HCT116 (cell line): ENCODE measurements around the gene ZBTB38. TPM values are rescaled to one million over a fixed set of nuclear protein-coding genes. Genes with fewer than 3 reads are reported as not detected.

ENCODE experiments used
- ATAC-seq: fragments of 200-7000 bp; cut with Tn5 transposase; 2 replicates; pipeline ENCODE4 v1.9.1; 2020; ENCODE audit warnings: mild to moderate bottlenecking, moderate library complexity
- BruUV-seq: library from RNA; stranded (reverse); fragments of 400-500 nt; replicated peaks from 2 replicates; lab custom pipeline; 2021; lab: Mats Ljungman, UMichigan
- CTCF ChIA-PET: fragments of 300-600 bp; sonication (Branson Sonifier 250); formaldehyde crosslinking; loops from one replicate; lab custom pipeline; 2021; ENCODE audit warnings: antibody characterized with exemption; lab: Charles Lee
- POLR2A ChIA-PET: fragments of 300-600, 350-600 bp; sonication (Branson Sonifier 250); formaldehyde crosslinking; loops from one replicate; lab custom pipeline; 2021; ENCODE audit warnings: antibody characterized with exemption; lab: Charles Lee
- RAD21 ChIA-PET, 2 experiments: fragments of 300-600 bp; sonication (Branson Sonifier 250); formaldehyde crosslinking; loops; one replicate each; lab custom pipeline; 2023; ENCODE audit warnings: low total read pairs in 2 of 2; ENCODE audit not compliant: uncharacterized antibody in 2 of 2, unreplicated experiment in 2 of 2, low non-redundant PET in 1 of 2; lab: Charles Lee
- DNase-seq: peaks from one replicate; pipeline ENCODE4 v3.0.0-alpha.2; 2010; ENCODE audit warnings: low read depth, low spot score
- H2AFZ ChIP-seq: fragments of 200-600 bp; shearing (Covaris generic), sonication (generic); 2 replicates; pipeline ENCODE4 v1.6.1; 2017; ENCODE audit warnings: low read depth, mixed run types, mixed read lengths, antibody characterized with exemption, low read length; ENCODE audit not compliant: poor library complexity, severe bottlenecking
- H3K27ac ChIP-seq: 2 replicates; pipeline ENCODE4 v1.5.1; 2012; ENCODE audit warnings: low read depth, low read length
- H3K27me3 ChIP-seq: fragments of 200-600 bp; sonication (generic); 2 replicates; pipeline ENCODE4 v1.6.1; 2016; ENCODE audit warnings: mixed run types, low read length, mixed read lengths; ENCODE audit not compliant: insufficient read depth
- H3K36me3 ChIP-seq, 2 experiments: fragments of 200-500 bp in 1 of 2; fragments of 200-600 bp in 1 of 2; sonication (Bioruptor generic) in 1 of 2; sonication (generic) in 1 of 2; 2 replicates each; pipeline versions ENCODE4 v1.5.1 to v1.6.1; 2014 to 2016; ENCODE audit warnings: low read length in 2 of 2, inconsistent platforms in 1 of 2, mixed read lengths in 1 of 2, mixed run types in 1 of 2; ENCODE audit not compliant: insufficient read depth in 2 of 2, control insufficient read depth in 1 of 2
- H3K4me1 ChIP-seq, 2 experiments: fragments of 200-600 bp in 1 of 2; sonication (generic) in 1 of 2; 2 replicates each; pipeline versions ENCODE4 v1.5.1 to v1.6.1; 2012 to 2017; ENCODE audit warnings: low read length in 2 of 2, inconsistent platforms in 1 of 2, mild to moderate bottlenecking in 1 of 2, mixed read lengths in 1 of 2, mixed run types in 1 of 2, moderate library complexity in 1 of 2; ENCODE audit not compliant: insufficient read depth in 2 of 2, control insufficient read depth in 1 of 2
- H3K4me2 ChIP-seq: fragments of 200-600 bp; sonication (generic); 2 replicates; pipeline ENCODE4 v1.6.1; 2017; ENCODE audit warnings: mixed run types, low read length, mixed read lengths
- H3K4me3 ChIP-seq, 2 experiments: fragments of 200-600 bp in 1 of 2; sonication (generic) in 1 of 2; replicated peaks in 1 of 2; 2 replicates each; pipeline ENCODE4 v1.5.1; 2011 to 2016; ENCODE audit warnings: low read length in 2 of 2, control low read depth in 1 of 2, low read depth in 1 of 2, mild to moderate bottlenecking in 1 of 2, mixed read lengths in 1 of 2, mixed run types in 1 of 2
- H3K79me2 ChIP-seq: fragments of 200-600 bp; sonication (generic); 2 replicates; pipeline ENCODE4 v1.6.1; 2017; ENCODE audit warnings: mild to moderate bottlenecking, mixed run types, low read length, moderate library complexity, mixed read lengths; ENCODE audit not compliant: insufficient read depth
- H3K9ac ChIP-seq: fragments of 200-600 bp; sonication (generic); 2 replicates; pipeline ENCODE4 v1.6.1; 2016; ENCODE audit warnings: low read length, mixed read lengths
- H3K9me2 ChIP-seq: fragments of 200-600 bp; sonication (generic), shearing (Covaris generic); 2 replicates; pipeline ENCODE4 v1.6.1; 2017; ENCODE audit warnings: mixed run types, mild to moderate bottlenecking, moderate library complexity; ENCODE audit not compliant: insufficient read depth
- H3K9me3 ChIP-seq, 2 experiments: fragments of 200-500 bp in 1 of 2; fragments of 200-600 bp in 1 of 2; sonication (Bioruptor generic) in 1 of 2; sonication (generic) in 1 of 2; 2 replicates each; pipeline ENCODE4 v1.6.1; 2014 to 2017; ENCODE audit warnings: low read length in 2 of 2, mixed read lengths in 2 of 2, inconsistent platforms in 1 of 2, low read depth in 1 of 2, mild to moderate bottlenecking in 1 of 2, mixed run types in 1 of 2, moderate library complexity in 1 of 2; ENCODE audit not compliant: control insufficient read depth in 1 of 2, insufficient read depth in 1 of 2
- H4K20me1 ChIP-seq: fragments of 200-600 bp; sonication (generic), shearing (Covaris generic); 2 replicates; pipeline ENCODE4 v1.6.1; 2017; ENCODE audit warnings: mixed run types, mild to moderate bottlenecking, moderate library complexity; ENCODE audit not compliant: insufficient read depth
- CEBPB ChIP-seq: IDR thresholded peaks from 2 replicates; pipeline ENCODE4 v1.6.1; 2012; ENCODE audit warnings: low read depth
- CTCF ChIP-seq, 3 experiments: fragments of 200-600 bp in 1 of 3; sonication (generic) in 1 of 3; IDR thresholded peaks in 2 of 3; conservative IDR thresholded peaks in 1 of 3; 2 replicates each; pipeline ENCODE4 v1.5.1; 2012 to 2017; ENCODE audit warnings: low read depth in 2 of 3, low read length in 2 of 3, antibody characterized with exemption in 1 of 3, borderline replicate concordance in 1 of 3, control low read depth in 1 of 3, mild to moderate bottlenecking in 1 of 3, mixed read lengths in 1 of 3, mixed run types in 1 of 3, moderate library complexity in 1 of 3; ENCODE audit not compliant: insufficient read depth in 1 of 3
- EZH2 ChIP-seq: fragments of 200-600 bp; sonication (generic); IDR thresholded peaks from 2 replicates; pipeline ENCODE4 v1.6.1; 2017; ENCODE audit warnings: antibody characterized with exemption, mixed run types
- EZH2phosphoT487 ChIP-seq: fragments of 200-600 bp; IDR thresholded peaks from 2 replicates; pipeline ENCODE4 v1.6.1; 2018; ENCODE audit warnings: antibody characterized with exemption, borderline replicate concordance
- FOSL1 ChIP-seq: IDR thresholded peaks from 2 replicates; pipeline ENCODE4 v1.6.1; 2012; ENCODE audit warnings: low read depth
- JUND ChIP-seq: IDR thresholded peaks from 2 replicates; pipeline ENCODE4 v1.6.1; 2012
- MAX ChIP-seq: IDR thresholded peaks from 2 replicates; pipeline ENCODE4 v1.6.1; 2012
- POLR2A ChIP-seq: IDR thresholded peaks from 2 replicates; pipeline ENCODE4 v1.7.0; 2011; ENCODE audit warnings: borderline replicate concordance; ENCODE audit not compliant: insufficient read depth, insufficient read length; ENCODE audit errors: extremely low read depth
- POLR2AphosphoS5 ChIP-seq: IDR thresholded peaks from 2 replicates; pipeline ENCODE4 v1.6.1; 2011; ENCODE audit warnings: mild to moderate bottlenecking, low read depth, low read length, moderate library complexity
- RAD21 ChIP-seq: IDR thresholded peaks from 2 replicates; pipeline ENCODE4 v1.6.1; 2012; ENCODE audit warnings: low read depth, mild to moderate bottlenecking
- TCF7L2 ChIP-seq: IDR thresholded peaks from 2 replicates; pipeline ENCODE4 v1.7.0; 2011; ENCODE audit warnings: borderline replicate concordance, inconsistent platforms; ENCODE audit not compliant: insufficient read depth, insufficient read length; ENCODE audit errors: extremely low read depth
- ZBTB33 ChIP-seq: IDR thresholded peaks from 2 replicates; pipeline ENCODE4 v1.6.1; 2011; ENCODE audit warnings: mild to moderate bottlenecking, low read length, moderate library complexity; ENCODE audit not compliant: insufficient replicate concordance; ENCODE audit errors: extremely low read depth
- ZFX ChIP-seq: fragments of 450-650 bp; IDR thresholded peaks from 2 replicates; pipeline ENCODE4 v1.6.1; 2017
- ZNF274 ChIP-seq: fragments of 200-500 bp; sonication (Bioruptor generic); IDR thresholded peaks from 2 replicates; pipeline ENCODE4 v1.6.1; 2014; ENCODE audit warnings: mild to moderate bottlenecking, low read depth, low read length, inconsistent platforms
- intact Hi-C: fragments of 100-400 bp; cut with micrococcal nuclease; formaldehyde crosslinking; loops from 2 replicates; pipeline ENCODE4 v1.10.0; 2022
- total RNA-seq: library from RNA; stranded (reverse); gene quantifications from one replicate; pipeline ENCODE4 v1.2.1, GENCODE V29; 2021; ENCODE audit not compliant: unreplicated experiment

The ZBTB38 gene
- total RNA-seq, 1 experiment from 2014 or later: 33.5 TPM

- Histone ChIP-seq H3K9ac (no peak overlapping the region), H3K36me3 (no peaks in the 10 kb centered on the region), H3K9me3 (no peaks in the 10 kb centered on the region), H2AFZ (peak overlapping the region; percentile 16), H3K4me2 (peak overlapping the region; percentile 38), H3K79me2 (no peaks in the 10 kb centered on the region), H3K27ac (no peak overlapping the region), H3K9me2 (no peaks in the 10 kb centered on the region), H3K4me1 (peaks cover 0 to 10% of the 10 kb centered on the region in 2 experiments; a peak in 2 of 4 replicates), H3K27me3 (no peaks in the 10 kb centered on the region), H3K4me3 (no peak overlapping the region), H4K20me1 (no peaks in the 10 kb centered on the region)
- peak; percentile 61 for ATAC-seq
- BruUV-seq: no TSS peak
- TF ChIP-seq FOSL1 (peak; percentile 25; the same call in 1 of the 2 replicates), ZFX (no peak), JUND (peak; percentile 27; the same call in 1 of the 2 replicates)
- ChIA-PET POLR2A (no interaction called here), RAD21 (no interaction called here), CTCF (no interaction called here)
- DNase-seq: peak; percentile 8
- intact Hi-C loops: no loop called here
Measured at GRCh38 chr3:141331377-141332318, 36.7 kb upstream of the ZBTB38 start.

- Histone ChIP-seq H3K27ac (no peak overlapping the region), H3K4me1 (peaks cover 0 to 10% of the 10 kb centered on the region in 2 experiments; a peak in 2 of 4 replicates)
- TF ChIP-seq ZNF274: no peak
- TF ChIP-seq ZBTB33: no peak
- TF ChIP-seq EZH2phosphoT487: no peak
- no peak for TF ChIP-seq RAD21
- TF ChIP-seq CEBPB: no peak
- TF ChIP-seq MAX: no peak
- no peak for TF ChIP-seq POLR2A
- TF ChIP-seq EZH2: no peak
- no peak for TF ChIP-seq TCF7L2
- no peak for TF ChIP-seq CTCF (IDR thresholded peaks at IDR 0.05 in 2 of 3, conservative IDR thresholded peaks at IDR 0.05 in 1 of 3; ENCODE audit: borderline replicate concordance in 1 of 3, insufficient read depth in 1 of 3, low read depth in 2 of 3, low read length in 2 of 3)
- no peak for TF ChIP-seq POLR2AphosphoS5
- no peak for TF ChIP-seq FOSL1
- TF ChIP-seq, all 23 proteins: peak for 0
- RAD21 ChIA-PET: no interaction called here
- Histone ChIP-seq H3K9me3 (no peaks in the 10 kb centered on the region), H3K4me2 (no peak overlapping the region), H3K4me3 (no peak overlapping the region), H2AFZ (no peak overlapping the region), H3K27me3 (no peaks in the 10 kb centered on the region), H3K9me2 (no peaks in the 10 kb centered on the region), H3K9ac (no peak overlapping the region), H3K36me3 (no peaks in the 10 kb centered on the region), H3K79me2 (no peaks in the 10 kb centered on the region), H4K20me1 (no peaks in the 10 kb centered on the region)
- intact Hi-C loops: no loop called here
- CTCF ChIA-PET: no interaction called here
- POLR2A ChIA-PET: no interaction called here
- ATAC-seq (no peak), DNase-seq (no peak)
- no TSS peak for BruUV-seq
Measured at GRCh38 chr3:141332416-141332815, 35.9 kb upstream of the ZBTB38 start.
